PC-3 (cell line): ENCODE data around the gene NUDT6. TPM values are rescaled to one million over a fixed set of nuclear protein-coding genes. Genes with fewer than 3 reads are reported as not detected.

Experiments used
- ATAC-seq: fragments of 200-7000 bp; cut with Tn5 transposase; 2 replicates; pipeline ENCODE4 v1.9.1; 2020; ENCODE audit warnings: mild to moderate bottlenecking, moderate library complexity
- Bru-seq: library from RNA; stranded (reverse); fragments of 400-500 nt; gene quantifications from one replicate; lab custom pipeline; 2021; lab: Mats Ljungman, UMichigan
- BruChase-seq, 2 experiments: library from RNA; stranded (reverse); fragments of 400-500 nt; gene quantifications; one replicate each; lab custom pipeline; 2021; lab: Mats Ljungman, UMichigan
- BruUV-seq: library from RNA; stranded (reverse); fragments of 400-500 nt; replicated peaks from 2 replicates; lab custom pipeline; 2021; lab: Mats Ljungman, UMichigan
- CTCF ChIA-PET: fragments of 300-600 bp; sonication (Branson Sonifier 250); formaldehyde crosslinking; loops from one replicate; lab custom pipeline; 2022; ENCODE audit warnings: antibody characterized with exemption; lab: Charles Lee
- POLR2A ChIA-PET: fragments of 300-600 bp; sonication (Branson Sonifier 250); formaldehyde crosslinking; loops from one replicate; lab custom pipeline; 2022; ENCODE audit warnings: antibody characterized with exemption; ENCODE audit not compliant: unreplicated experiment; lab: Charles Lee
- DNase-seq: peaks from one replicate; pipeline ENCODE4 v3.0.0-alpha.2; 2015
- H2AFZ ChIP-seq: fragments of 300-600 bp; sonication (generic); 2 replicates; pipeline ENCODE4 v1.6.0; 2016; ENCODE audit warnings: antibody characterized with exemption, low read length
- H3F3A ChIP-seq: fragments of 300-600 bp; sonication (generic); one replicate; pipeline ENCODE4 v1.6.0; 2017; ENCODE audit warnings: antibody characterized with exemption, low read length, control low read depth, mild to moderate bottlenecking; ENCODE audit not compliant: unreplicated experiment
- H3K27ac ChIP-seq: fragments of 300-600 bp; sonication (generic); 2 replicates; pipeline ENCODE4 v1.5.1; 2016; ENCODE audit warnings: mild to moderate bottlenecking, low read length
- H3K27me3 ChIP-seq: fragments of 300-600 bp; sonication (generic); 2 replicates; pipeline ENCODE4 v1.6.1; 2016; ENCODE audit warnings: low read length, mixed read lengths
- H3K36me3 ChIP-seq: fragments of 300-600 bp; sonication (generic); 2 replicates; pipeline ENCODE4 v1.6.1; 2016; ENCODE audit warnings: low read depth, mixed run types, low read length, mixed read lengths
- H3K4me1 ChIP-seq: fragments of 300-600 bp; sonication (generic); 2 replicates; pipeline ENCODE4 v1.5.1; 2016; ENCODE audit warnings: low read length; ENCODE audit not compliant: insufficient read depth
- H3K4me2 ChIP-seq: fragments of 300-600 bp; sonication (generic); 2 replicates; pipeline ENCODE4 v1.6.0; 2016; ENCODE audit warnings: low read length
- H3K4me3 ChIP-seq: fragments of 300-600 bp; sonication (generic); 2 replicates; pipeline ENCODE4 v1.5.1; 2016; ENCODE audit warnings: mild to moderate bottlenecking, low read length, mixed read lengths
- H3K79me2 ChIP-seq: fragments of 300-600 bp; sonication (generic); 2 replicates; pipeline ENCODE4 v1.6.1; 2017; ENCODE audit warnings: low read length, mixed read lengths
- H3K9ac ChIP-seq: fragments of 300-600 bp; sonication (generic); 2 replicates; pipeline ENCODE4 v1.6.0; 2016; ENCODE audit warnings: mild to moderate bottlenecking, low read length
- H3K9me2 ChIP-seq: fragments of 300-600 bp; sonication (generic); replicated peaks from 2 replicates; pipeline ENCODE4 v1.6.1; 2016; ENCODE audit warnings: mixed run types, low read length, mixed read lengths
- H3K9me3 ChIP-seq: fragments of 300-600 bp; sonication (generic); 2 replicates; pipeline ENCODE4 v1.6.1; 2016; ENCODE audit warnings: low read length, mixed read lengths
- H4K20me1 ChIP-seq: fragments of 300-600 bp; sonication (generic); 2 replicates; pipeline ENCODE4 v1.6.1; 2016; ENCODE audit warnings: low read length, mixed read lengths
- CTCF ChIP-seq: fragments of 300-600 bp; sonication (generic); conservative IDR thresholded peaks from 2 replicates; pipeline ENCODE4 v1.5.1; 2017; ENCODE audit warnings: antibody characterized with exemption, low read depth, mild to moderate bottlenecking, low read length
- EZH2 ChIP-seq: fragments of 300-600 bp; sonication (generic); IDR thresholded peaks from one replicate; pipeline ENCODE4 v1.6.1; 2017; ENCODE audit warnings: antibody characterized with exemption, mild to moderate bottlenecking, low read length; ENCODE audit not compliant: unreplicated experiment
- EZH2phosphoT487 ChIP-seq: fragments of 300-600 bp; sonication (generic); IDR thresholded peaks from 2 replicates; pipeline ENCODE4 v1.6.1; 2018; ENCODE audit warnings: mild to moderate bottlenecking, antibody characterized with exemption, low read length, borderline replicate concordance
- intact Hi-C: fragments of 100-400 bp; cut with micrococcal nuclease; formaldehyde crosslinking; loops from 2 replicates; pipeline ENCODE4 v1.9.0; 2023
- long read RNA-seq: library from polyadenylated mRNA; unstranded; transcript quantifications from one replicate; pipeline ENCODE4 v2.0.0, GENCODE V29; 2021; ENCODE audit not compliant: unreplicated experiment
- total RNA-seq: library from RNA; depleted of rRNA; stranded (reverse); fragments of >200 nt; gene quantifications from 2 replicates; pipeline ENCODE4 v1.2.3, GENCODE V29; 2014; rRNA removed

Gene NUDT6
- 6.9 and 7.5 TPM in 2 replicates for total RNA-seq
- Bru-seq, nascent RNA, result percentile 60 among the genes with signal in this experiment
- percentile 55 among the genes with signal in this experiment for BruChase-seq, experiment 1, labeled RNA remaining after a 6-hour chase
- percentile 55 among the genes with signal in this experiment for BruChase-seq, experiment 2, labeled RNA remaining after a 2-hour chase
- long read RNA-seq, transcript NUDT6-201 (5 exons, 1,169 nt), result major isoform, 8 of 23 reads
- long read RNA-seq, partial matches to known transcripts, result 2 of 23 reads
- long read RNA-seq, other reads (novel, unspliced or antisense), result 9 of 23 reads

GRCh38 chr4:122921971-122922876 is at the start of gene NUDT6:
NUDT6 (minus strand) TSS chr4:122922597; CDS start chr4:122922572, 25 bp downstream.
- H3K36me3 ChIP-seq, result no peaks in the 10 kb centered on the region
- peak within 1 kb of the TSS; percentile 97 for H3K4me3 ChIP-seq
- no peaks in the 10 kb centered on the region for H3K9me3 ChIP-seq
- H3K79me2 ChIP-seq, result peaks cover 60% of the 10 kb centered on the region
- ATAC-seq (peak; percentile 82), DNase-seq (peak; percentile 56)
- no peaks in the 10 kb centered on the region for H3F3A ChIP-seq
- H3K27me3 ChIP-seq, result no peaks in the 10 kb centered on the region
- no peaks in the 10 kb centered on the region for H3K9me2 ChIP-seq
- BruUV-seq, result TSS peak; percentile 35
- ChIA-PET POLR2A (interaction anchor here (0.6 kb wide), 2 partner anchors 26 to 1097 kb away, joined by 4 read pairs; no protein-coding TSS in a partner anchor), CTCF (no interaction called here)
- H3K4me2 ChIP-seq, result peak within 1 kb of the TSS; percentile 99
- TF ChIP-seq EZH2 (no peak), CTCF (no peak), EZH2phosphoT487 (no peak)
- H4K20me1 ChIP-seq, result no peaks in the 10 kb centered on the region; the same call in 1 of the 2 replicates
- H2AFZ ChIP-seq, result peak within 1 kb of the TSS; percentile 100
- peak within 1 kb of the TSS; percentile 59 for H3K27ac ChIP-seq
- intact Hi-C loops, result no loop called here
- peak within 1 kb of the TSS; percentile 89 for H3K9ac ChIP-seq
- peaks cover 23% of the 10 kb centered on the region for H3K4me1 ChIP-seq

- Histone ChIP-seq H3K36me3 (no peaks in the 10 kb centered on the region), H3K9me3 (no peaks in the 10 kb centered on the region), H4K20me1 (no peaks in the 10 kb centered on the region), H3K27ac (peak overlapping the region; percentile 45), H3K4me1 (peaks cover 16% of the 10 kb centered on the region), H3K9me2 (no peaks in the 10 kb centered on the region), H2AFZ (no peak overlapping the region), H3F3A (no peaks in the 10 kb centered on the region), H3K4me2 (peak overlapping the region; percentile 74), H3K4me3 (peak overlapping the region; percentile 19; the same call in 1 of the 2 replicates), H3K9ac (no peak overlapping the region), H3K79me2 (no peaks in the 10 kb centered on the region), H3K27me3 (no peaks in the 10 kb centered on the region)
- BruUV-seq, result no TSS peak
- ATAC-seq, result peak; percentile 91
- TF ChIP-seq CTCF, result no peak
- no peak for TF ChIP-seq EZH2
- TF ChIP-seq EZH2phosphoT487, result no peak
- ChIA-PET POLR2A (interaction anchor here (0.7 kb wide), 1 partner anchor 24 kb away, joined by 3 read pairs; no protein-coding TSS in a partner anchor), CTCF (no interaction called here)
- peak; percentile 77 for DNase-seq
- intact Hi-C loops, result loop anchor here (5.0 kb wide), 1 partner anchor 129 kb away; no protein-coding TSS in a partner anchor
Measured at GRCh38 chr4:122968227-122968812, 45.9 kb upstream of the NUDT6 start.
